Tibial nerve (tissue), 3 donors: ENCODE data around the gene NSG2.

Experiments used
- POLR2A ChIP-seq, 2 donors: fragments of 450-650 bp; IDR thresholded peaks; one replicate each; pipeline ENCODE4 v1.6.1; 2017; ENCODE audit warnings: antibody characterized with exemption in 2 of 2, mild to moderate bottlenecking in 2 of 2, moderate library complexity in 2 of 2
- TF ChIP-seq, protein P1 (sequence below), 5 experiments: fragments of 200-600 bp in 3 of 5; fragments of 450-650 bp in 2 of 5; sonication (generic) in 3 of 5; IDR thresholded peaks; one replicate each; pipeline ENCODE4 v1.5.1; 2016 to 2019; ENCODE audit warnings: antibody characterized with exemption in 5 of 5, mild to moderate bottlenecking in 3 of 5, moderate library complexity in 2 of 5

GRCh38 chr5:174134545-174134944 is 89.0 kb downstream of the NSG2 start:
- TF ChIP-seq, protein P1, sequence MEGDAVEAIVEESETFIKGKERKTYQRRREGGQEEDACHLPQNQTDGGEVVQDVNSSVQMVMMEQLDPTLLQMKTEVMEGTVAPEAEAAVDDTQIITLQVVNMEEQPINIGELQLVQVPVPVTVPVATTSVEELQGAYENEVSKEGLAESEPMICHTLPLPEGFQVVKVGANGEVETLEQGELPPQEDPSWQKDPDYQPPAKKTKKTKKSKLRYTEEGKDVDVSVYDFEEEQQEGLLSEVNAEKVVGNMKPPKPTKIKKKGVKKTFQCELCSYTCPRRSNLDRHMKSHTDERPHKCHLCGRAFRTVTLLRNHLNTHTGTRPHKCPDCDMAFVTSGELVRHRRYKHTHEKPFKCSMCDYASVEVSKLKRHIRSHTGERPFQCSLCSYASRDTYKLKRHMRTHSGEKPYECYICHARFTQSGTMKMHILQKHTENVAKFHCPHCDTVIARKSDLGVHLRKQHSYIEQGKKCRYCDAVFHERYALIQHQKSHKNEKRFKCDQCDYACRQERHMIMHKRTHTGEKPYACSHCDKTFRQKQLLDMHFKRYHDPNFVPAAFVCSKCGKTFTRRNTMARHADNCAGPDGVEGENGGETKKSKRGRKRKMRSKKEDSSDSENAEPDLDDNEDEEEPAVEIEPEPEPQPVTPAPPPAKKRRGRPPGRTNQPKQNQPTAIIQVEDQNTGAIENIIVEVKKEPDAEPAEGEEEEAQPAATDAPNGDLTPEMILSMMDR (IDR thresholded peaks at IDR 0.05): no peak
- no peak for TF ChIP-seq POLR2A (IDR thresholded peaks at IDR 0.05)
